ENCODE data around the gene HAL.

HAL gene, protein sequence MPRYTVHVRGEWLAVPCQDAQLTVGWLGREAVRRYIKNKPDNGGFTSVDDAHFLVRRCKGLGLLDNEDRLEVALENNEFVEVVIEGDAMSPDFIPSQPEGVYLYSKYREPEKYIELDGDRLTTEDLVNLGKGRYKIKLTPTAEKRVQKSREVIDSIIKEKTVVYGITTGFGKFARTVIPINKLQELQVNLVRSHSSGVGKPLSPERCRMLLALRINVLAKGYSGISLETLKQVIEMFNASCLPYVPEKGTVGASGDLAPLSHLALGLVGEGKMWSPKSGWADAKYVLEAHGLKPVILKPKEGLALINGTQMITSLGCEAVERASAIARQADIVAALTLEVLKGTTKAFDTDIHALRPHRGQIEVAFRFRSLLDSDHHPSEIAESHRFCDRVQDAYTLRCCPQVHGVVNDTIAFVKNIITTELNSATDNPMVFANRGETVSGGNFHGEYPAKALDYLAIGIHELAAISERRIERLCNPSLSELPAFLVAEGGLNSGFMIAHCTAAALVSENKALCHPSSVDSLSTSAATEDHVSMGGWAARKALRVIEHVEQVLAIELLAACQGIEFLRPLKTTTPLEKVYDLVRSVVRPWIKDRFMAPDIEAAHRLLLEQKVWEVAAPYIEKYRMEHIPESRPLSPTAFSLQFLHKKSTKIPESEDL

DNA sequence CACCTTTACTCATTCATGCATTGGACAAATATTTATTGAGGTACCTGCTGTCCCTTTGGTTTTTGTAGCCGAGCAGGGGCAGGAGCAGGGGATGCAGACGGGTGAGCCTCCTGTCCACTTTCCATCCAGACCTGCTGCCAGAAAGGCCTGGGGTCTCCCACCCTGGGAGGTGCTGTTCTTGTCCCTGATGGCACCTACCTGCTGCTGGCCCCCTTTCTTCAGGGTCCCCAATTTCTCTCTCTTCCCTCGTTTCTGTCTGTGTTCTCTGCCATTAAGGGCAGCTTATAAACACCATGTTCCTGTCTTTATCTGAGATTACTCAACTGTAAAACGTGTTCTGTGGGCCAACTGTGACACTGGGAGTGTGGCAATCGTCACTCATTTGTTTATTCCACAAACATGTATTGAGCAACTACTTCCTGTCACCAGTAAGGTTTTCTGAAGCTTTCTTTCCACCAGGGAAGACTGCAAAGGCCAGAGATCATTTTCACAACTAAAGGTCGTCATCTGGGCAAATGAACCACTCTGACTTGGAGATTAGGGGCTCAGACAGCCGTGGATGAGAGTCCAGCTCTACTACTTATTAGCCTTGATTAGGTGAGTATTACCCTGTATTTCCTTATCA lies at the start of gene HAL:
HAL (minus strand) TSS at position 311 of the 625 bp plus-strand sequence. CDS start 434 bp downstream, outside the sequence.
- DNase-seq = peak; percentile 30

DNA sequence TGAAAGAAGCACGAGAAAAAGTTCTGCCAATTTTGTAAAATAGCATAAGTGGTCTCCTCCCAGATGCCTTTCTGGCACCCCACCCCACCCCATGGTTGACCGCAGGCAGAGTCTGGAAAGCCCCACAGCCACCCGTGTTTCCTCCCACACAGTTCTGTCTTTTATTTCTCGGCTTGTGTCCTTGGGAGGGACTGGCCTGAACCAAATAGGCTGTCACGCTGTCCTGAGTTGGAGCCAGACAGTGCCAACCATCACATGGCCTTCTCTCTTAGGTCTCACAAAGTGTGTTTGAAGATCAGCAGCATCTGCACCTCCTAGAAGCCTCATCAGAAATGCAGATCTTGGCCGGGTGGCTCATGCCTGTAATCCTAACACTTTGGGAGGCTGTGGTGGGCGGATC lies 49.4 kb upstream of the HAL start:
- no peak for DNase-seq

DNA sequence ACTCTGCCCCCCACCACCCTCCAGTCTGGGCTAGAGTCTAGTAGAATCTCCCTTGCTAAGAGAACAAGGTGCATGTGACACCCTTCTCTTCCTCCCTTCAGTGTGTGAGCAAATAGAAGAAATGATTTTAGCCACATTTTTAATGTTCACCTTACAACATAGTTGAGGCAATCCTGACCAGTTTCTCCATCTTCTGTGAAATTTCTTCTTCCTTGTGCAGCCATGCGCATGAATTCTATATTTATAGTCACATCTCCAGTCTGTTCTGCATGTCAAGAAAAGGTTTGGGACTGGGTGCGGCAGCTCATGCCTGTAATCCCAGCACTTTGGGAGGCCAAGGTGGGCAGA lies 48.8 kb upstream of the HAL start:
- no peak for DNase-seq

DNA sequence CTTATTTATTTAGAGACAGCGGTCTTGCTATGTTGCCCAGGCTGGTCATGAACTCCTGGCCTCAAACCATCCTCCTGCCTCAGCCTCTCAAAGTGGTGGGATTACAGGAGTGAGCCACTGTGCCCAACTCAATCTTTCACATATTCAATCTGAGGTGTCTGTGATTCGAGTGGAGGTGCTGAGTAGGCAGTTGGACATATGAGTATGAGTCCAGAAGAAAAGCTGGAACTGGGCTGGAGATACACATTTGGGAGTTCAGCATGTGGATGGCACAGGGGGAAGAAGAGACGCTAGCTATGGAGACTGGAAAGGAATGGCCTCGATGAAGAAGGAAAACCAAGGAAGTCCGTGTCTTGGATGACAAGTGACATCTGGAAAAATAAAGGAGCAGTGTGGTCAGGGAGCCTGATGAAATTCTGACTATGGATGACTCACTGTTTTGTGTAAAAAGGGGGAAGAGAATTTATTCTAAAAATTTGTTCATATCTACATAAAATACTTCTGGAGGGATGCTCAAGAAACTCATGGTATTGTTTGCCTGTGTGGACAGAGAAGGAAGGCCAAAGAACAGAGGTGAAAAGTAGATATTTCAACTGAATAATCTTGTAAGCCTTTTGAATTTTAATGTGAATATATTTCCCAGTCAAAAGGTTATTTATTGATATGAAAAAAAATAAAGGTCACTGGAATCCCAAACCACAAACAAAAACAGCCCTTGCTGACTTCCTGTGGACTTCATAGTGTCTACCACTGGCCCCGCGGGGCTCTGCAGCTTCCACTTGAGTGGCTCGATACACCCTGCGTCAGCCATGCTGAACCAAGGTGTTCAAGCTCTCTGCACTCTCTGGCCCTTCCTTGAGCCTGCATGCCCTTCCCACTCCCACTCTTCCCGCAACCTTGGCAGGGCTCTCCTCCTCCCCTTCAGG lies 48.1 kb upstream of the HAL start:
- DNase-seq = no peak

DNA sequence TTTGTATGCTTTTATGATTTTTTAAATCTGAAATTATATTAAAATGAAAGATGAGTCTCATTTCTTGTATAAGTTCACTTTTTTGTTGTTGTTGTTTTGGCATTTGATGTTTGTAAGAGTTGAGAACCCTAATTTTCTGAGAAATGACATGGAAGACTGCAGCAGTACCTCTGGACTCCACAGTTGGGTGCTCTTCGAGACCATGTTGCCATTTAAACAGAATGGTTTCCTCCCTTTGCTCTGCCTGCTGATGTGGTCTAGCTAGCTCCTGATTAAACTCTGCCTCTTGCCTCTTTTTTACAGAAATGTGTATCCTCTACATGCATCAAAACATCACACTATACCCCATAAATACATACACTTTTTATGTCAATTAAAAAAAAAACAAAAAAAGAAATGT lies 45.0 kb upstream of the HAL start:
- no peak for DNase-seq

DNA sequence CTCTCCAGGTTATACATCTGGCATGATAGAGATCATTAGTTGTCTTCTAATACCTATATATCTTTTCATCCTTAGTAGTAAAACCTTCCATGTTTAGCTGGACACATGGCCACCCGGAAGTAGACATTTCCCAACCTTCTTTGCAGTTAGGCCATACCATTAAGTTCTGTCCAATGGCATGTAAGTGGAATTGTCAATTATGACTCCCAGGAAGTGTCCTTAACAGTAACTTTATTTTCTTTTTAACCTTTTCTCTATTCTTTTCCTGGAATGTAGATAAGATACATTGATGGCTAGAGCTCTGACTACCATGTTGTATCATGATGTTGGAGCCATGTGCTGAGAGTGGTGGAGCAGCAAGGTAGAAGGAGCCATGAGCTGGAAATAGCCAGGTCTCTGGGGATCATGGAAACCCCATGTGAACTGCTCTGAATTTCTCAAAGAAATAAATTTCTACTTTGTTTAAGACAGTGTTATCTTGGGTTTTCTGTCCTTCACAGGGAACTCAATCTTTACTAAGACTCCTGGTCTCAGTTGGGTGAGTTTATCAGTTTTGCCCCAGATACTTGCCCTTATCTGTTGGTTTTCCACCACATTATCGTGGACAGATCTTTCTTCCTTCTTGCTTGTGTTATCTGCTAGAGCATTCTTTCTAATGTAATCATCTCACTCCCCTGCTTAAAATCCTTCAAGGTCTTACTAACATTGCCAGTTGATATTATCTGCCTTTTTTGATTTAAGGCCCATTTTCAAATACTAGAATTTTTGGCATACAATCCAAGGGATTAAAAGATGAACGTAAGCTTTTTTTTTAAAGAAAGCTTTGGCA lies 44.4 kb upstream of the HAL start:
- no peak for DNase-seq

DNA sequence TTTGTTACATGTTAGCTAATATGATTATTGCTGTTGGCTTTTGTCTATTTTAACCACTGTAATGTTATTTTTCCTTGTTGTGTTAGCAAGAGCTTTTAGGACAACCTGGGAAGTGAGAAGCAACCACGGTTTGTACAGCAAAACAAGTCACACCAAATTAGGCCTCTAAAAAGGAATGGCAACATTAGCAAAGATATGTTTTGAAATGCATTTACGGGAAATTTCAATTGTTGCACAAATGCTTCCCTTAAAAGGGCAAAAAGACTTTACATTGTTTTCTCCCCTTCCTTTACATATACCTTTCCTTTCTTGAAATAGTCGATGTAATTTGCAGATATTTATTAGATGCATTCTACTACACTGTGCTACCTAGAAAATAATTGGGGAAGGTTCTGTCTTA lies 43.4 kb upstream of the HAL start:
- no peak for DNase-seq

DNA sequence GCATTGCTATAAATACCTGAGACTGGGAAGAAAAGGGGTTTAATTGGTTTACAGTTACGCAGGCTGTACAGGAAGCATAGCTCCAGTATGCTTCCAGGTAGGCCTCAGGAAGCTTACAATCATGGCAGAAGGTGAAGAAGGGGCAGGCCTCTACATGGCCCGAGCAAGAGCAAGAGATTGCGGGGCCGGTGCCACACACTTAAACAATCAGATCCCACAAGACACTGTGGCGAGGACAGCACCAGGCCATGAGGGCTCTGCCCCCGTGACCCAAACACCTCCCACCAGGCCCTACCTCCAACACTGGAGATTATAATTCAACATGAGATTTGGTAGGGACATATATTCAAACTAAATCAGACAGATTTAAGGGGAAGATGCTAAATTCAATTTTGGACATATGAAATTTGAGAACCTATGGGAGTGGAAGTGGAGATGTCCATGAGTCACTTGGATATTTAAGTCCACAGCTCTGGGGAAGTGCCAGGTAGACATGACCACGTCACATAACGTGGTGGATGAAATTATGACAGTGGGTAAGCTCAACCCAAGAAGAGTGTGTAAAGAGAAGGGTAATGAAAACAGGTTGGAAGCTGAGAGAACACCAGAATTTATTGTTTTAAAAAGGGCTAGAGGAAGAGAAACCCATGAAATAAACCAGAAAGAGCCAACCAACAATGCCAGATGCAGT lies 40.8 kb upstream of the HAL start:
- no peak for DNase-seq

DNA sequence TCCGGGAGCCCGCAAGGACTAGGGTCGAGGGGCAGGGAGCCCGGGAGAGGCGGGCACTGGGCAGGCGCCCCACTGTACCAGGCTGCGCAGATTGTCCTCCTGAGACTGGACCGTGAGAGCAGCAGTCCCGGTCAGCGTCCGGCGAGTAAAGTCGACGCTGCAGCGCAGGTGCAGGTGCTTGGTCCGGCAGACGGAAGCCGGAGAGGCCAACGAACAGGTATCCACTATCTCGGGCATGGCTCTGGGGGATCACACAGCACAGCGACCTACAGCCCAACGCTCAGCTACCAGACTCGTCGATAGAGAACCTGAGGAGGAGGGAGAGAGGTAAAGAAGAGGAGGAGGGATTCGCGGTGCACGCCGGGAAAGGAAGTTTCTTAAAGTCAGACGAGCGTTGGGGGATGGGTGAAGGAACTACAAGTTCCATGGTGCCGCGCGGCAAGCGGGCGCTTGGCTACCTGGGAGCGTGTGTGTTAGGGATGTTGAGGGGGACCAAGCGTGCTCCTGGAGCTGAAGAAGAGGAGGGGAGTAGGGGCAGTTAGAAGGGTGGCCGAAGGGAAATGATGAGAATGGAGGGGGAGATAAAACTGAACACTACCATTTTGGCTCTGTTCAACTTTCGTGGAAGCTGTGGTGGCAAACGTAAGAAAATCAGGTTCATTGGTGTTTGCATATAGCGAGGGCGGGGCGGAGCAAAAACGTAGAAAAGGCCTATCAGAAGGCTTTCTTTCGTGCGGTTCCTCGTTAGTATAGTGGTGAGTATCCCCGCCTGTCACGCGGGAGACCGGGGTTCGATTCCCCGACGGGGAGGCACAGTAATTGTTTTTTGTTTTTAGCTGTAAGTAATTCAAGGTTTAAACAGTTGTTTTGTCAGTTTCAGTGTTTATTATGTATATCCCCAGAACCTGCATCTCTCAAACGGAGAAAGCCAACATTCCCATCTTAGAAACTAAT lies 39.4 kb upstream of the HAL start, which contains the start of gene LTA4H:
LTA4H (minus strand) TSS at position 305 of the 954 bp plus-strand sequence; CDS start at position 237, 68 bp downstream.
- peak; percentile 90 for DNase-seq

DNA sequence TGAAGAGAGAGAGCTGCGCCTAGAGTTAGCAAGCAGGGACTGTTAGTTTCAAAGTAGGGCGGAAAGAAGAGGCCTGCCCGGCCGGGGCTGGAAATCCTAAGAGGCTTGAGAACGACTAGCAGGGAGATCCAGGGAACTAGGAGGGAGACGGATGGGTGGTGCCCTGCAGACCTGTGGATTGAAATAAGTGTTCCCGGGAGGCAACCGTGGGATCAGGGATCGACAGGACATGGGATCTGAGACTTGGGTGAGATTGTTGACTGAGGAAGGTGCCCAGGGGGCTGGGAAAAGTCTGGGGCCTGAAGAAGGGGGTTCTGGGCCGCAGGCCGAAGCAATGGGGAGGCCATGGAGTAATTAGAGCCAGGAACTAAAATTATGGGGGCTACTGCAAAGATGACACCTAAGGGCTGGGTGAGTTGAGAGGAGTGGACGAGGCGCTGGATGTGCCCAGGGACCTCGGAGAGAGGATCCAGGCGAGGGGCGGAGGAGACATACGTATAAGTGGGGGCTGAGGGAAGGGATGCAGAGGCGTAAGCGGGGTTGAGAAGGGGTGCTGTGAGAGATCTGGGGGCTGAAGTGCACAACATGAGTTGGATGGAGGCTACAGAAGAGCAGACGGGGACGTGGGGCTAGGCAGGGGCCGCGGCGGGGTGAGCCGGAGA lies 38.6 kb upstream of the HAL start:
- no peak for DNase-seq

DNA sequence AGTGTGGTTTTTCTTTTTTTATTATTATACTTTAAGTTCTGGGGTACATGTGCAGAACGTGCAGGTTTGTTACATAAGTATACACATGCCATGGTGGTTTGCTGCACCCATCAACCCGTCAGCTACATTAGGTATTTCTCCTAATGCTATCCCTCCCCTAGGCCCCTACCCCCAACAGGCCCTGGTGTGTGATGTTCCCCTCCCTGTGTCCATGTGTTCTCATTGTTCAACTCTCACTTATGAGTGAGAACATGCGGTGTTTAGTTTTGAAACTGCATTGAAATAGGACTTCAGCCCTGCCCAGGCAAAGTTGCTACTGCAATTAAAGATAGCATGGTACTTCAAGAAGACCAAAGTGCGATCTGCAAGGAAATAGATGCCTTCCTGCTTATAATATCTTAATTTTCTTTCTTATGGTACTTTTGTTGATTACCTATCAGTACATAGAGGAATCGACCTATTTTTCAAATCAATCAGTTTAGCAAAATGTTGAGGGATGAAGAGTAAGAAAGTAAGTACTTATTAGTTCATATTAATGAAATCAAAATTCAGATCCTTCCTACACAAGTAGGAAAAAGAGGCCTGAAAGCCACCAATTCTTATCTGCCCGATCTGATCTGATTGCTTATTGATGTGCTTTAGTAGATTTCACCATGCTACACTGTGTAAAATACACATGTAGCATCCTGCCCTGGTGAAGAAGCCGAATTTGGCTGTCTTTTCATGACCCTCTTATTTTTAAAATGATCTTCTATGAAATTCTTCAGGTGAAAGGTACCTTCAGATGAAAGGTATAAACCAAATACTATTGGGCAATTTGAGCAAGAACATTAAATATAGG lies 37.6 kb upstream of the HAL start:
- DNase-seq = no peak

DNA sequence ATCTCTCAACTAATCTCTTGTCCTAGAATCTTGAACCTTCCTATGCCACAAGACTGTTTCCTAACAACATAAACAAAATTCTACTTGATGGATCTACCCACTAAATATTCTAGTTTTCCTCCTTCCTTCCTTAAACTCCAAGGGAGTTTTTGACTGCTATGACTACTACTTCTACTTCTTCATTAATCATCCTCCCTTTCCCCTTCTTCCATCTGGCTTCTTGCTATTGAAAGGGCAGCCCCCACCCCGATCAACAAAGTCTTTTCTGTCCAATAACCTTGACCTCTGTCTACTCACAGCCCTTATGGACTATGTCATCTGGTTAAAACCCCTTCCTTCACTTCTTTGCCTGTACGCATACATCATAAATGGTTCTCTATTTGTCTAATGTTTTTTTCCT lies 33.7 kb upstream of the HAL start:
- DNase-seq = no peak

DNA sequence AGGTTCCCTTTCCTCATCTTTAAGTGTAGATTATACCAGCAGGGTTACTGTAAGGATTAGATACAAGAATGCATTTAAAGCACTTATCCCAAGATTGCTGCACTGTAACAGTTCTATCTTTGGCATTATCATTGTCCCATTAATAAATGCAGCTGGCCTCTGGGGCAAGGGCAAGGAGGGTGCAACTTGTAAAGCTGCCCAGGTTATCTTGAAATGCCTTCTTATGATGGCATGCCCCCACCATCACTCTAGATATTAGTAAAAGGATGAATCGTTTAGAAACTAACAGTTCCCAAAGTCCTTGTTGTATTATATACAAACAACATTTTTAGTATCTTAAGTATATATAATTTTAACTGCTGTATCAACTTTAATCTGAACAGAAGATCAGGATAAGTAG lies 32.4 kb upstream of the HAL start:
- DNase-seq = no peak

DNA sequence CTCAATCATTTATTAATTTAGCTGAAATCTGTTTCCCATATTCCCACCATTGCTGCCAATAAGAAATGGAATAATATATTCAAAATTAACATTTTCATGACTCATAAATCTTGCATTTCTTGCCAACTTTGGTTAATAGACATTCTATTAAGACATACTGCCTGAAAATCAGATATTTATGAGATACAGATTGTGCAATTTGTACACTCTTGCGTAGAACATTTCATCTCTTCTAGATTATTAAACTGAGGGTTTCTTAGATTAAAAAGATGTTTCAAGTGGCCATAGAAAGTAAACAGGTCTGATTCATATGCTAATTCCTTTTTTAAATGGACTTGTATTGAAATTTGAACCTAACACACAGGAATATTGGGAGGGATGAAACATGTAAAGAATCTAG lies 30.2 kb upstream of the HAL start:
- no peak for DNase-seq

DNA sequence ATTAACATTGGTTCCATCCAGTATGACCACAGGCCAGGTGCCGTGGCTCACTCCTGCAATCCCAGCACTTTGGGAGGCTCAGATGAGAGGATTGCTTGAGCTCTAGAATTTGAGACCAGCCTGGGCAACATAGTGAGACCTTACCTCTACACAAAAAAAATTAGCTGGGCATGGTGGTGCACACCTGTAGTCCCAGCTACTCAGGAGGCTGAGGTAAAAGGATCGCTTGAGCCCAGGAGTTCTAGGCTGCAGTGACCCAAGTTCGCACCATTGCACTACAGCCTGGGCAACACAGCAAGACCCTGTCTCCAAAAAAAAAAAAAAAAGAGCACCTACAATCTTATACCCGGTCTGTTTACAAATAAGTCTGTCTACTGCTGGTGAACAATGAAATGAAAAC lies 29.4 kb upstream of the HAL start:
- no peak for DNase-seq

DNA sequence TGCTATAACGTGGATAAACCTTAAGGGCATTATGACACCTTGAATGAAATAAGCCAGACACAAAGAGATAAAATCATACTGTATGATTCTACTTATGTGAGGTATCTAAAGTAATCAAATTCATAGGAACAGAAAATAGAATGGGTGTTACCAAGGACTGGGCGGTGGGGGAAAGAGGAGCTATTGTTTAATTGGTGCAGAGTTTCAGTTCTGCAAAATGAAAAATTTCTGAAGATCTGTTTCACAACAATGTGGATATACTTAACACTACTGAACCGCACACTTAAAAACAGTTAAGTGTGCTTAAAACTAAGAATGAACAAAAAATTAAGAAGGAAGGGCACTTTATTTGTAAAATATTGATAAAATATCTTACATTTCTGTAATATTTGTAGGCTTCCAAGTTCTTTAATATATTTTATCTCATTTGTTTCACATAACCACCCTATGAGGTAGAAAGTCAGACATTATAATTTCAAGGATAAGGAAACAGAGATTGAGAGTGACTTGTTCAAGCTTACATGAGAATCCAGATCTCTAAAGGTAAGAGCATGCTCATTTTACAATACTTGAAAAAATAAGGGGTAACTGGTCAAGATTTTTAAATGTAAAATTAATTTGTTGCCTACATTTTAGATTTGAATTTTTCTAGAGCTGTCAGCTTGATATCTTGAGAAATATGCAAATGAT lies 24.3 kb upstream of the HAL start:
- DNase-seq = no peak

DNA sequence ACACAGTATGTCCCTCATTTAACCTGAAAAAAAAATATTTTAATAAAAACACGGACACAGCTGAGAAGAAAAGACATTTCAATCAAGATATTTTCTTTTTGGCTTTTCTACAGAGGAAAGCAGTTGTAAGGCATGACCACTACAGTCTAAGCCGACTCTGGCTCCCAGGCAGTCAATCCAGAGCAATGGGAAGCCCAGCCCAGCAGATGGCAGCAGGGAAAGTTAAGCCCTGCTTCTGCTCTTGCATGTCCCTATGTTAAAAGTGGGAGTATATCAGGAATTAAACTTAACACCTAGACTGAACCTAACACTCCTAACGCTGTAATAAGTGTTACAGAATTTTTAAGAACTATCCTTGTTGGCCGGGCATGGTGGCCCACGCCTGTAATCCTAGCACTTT lies 19.5 kb upstream of the HAL start:
- no peak for DNase-seq
